Transverse colon (tissue), 4 donors: Measurements from ENCODE around the gene CTDP1. TPM values are rescaled to one million over a fixed set of nuclear protein-coding genes. Genes with fewer than 3 reads are reported as not detected.

Source experiments
- DNase-seq: peaks from one replicate; pipeline ENCODE4 v3.0.0-alpha.2; 2019
- H3K27ac ChIP-seq, 4 donors: fragments of 200-600 bp; sonication (generic); 2 replicates each; pipeline ENCODE4 v1.5.1; 2016 to 2018; ENCODE audit warnings: inconsistent platforms in 4 of 4
- H3K27me3 ChIP-seq: fragments of 200-600 bp; sonication (generic); 2 replicates; pipeline ENCODE4 v1.5.1; 2017; ENCODE audit warnings: inconsistent platforms
- H3K36me3 ChIP-seq, 4 donors: fragments of 200-600 bp; sonication (generic); 2 replicates each; pipeline ENCODE4 v1.5.1; 2017 to 2019; ENCODE audit warnings: inconsistent platforms in 4 of 4
- H3K4me1 ChIP-seq, 4 donors: fragments of 200-600 bp; sonication (generic); 2 replicates each; pipeline ENCODE4 v1.5.1; 2017 to 2020; ENCODE audit warnings: inconsistent platforms in 4 of 4
- H3K4me3 ChIP-seq, 4 donors: fragments of 200-600 bp; sonication (generic); 1 replicate in 1 of 4; 2 replicates in 3 of 4; pipeline versions ENCODE4 v1.5.1 to v1.6.1; 2017 to 2019; ENCODE audit warnings: inconsistent platforms in 4 of 4
- H3K9me3 ChIP-seq, 2 donors: fragments of 200-600 bp; sonication (generic); 2 replicates each; pipeline ENCODE4 v1.5.1; 2017 to 2019; ENCODE audit warnings: inconsistent platforms in 2 of 2
- CTCF ChIP-seq, 5 experiments: fragments of 200-600 bp in 3 of 5; fragments of 450-650 bp in 2 of 5; sonication (generic) in 3 of 5; IDR thresholded peaks; 1 replicate in 2 of 5; 2 replicates in 3 of 5; pipeline ENCODE4 v1.5.1; 2016 to 2017; ENCODE audit warnings: antibody characterized with exemption in 5 of 5, inconsistent platforms in 3 of 5, mild to moderate bottlenecking in 2 of 5, moderate library complexity in 1 of 5
- EP300 ChIP-seq: sonication (generic); formaldehyde crosslinking; IDR thresholded peaks from one replicate; pipeline ENCODE4 v1.6.1; 2017; ENCODE audit warnings: antibody characterized with exemption, low read depth
- POLR2A ChIP-seq: fragments of 450-650 bp; IDR thresholded peaks from one replicate; pipeline ENCODE4 v1.6.1; 2016; ENCODE audit warnings: antibody characterized with exemption, mild to moderate bottlenecking, moderate library complexity
- POLR2AphosphoS5 ChIP-seq, 3 donors: sonication (generic); formaldehyde crosslinking; IDR thresholded peaks; one replicate each; pipeline ENCODE4 v1.6.1; 2016; ENCODE audit warnings: antibody characterized with exemption in 3 of 3
- WGBS, 2 donors: methylation state at CpG; one replicate each; pipeline ENCODE4 v1.1.5; 2018; ENCODE audit warnings: low coverage in 1 of 2; 5-methylcytosine and 5-hydroxymethylcytosine counted together
- in situ Hi-C, 4 donors: fragments of 200-750 bp; cut with MboI; loops; one replicate each; pipeline versions ENCODE4 v1.15.0 to v1.15.1; 2017; ENCODE audit warnings: low sequenced_read_pairs in 3 of 4, low pct_ligation_motif_present in 1 of 4, low pct_unique_long_range_greater_than_20kb in 1 of 4
- intact Hi-C: fragments of 100-400 bp; cut with DNase I; formaldehyde crosslinking; loops from one replicate; pipeline ENCODE4 v1.15.1; 2023; ENCODE audit warnings: low total_unique reads
- total RNA-seq, 4 donors: library from RNA; depleted of rRNA; stranded (reverse); fragments of >200 nt; gene quantifications; one replicate each; pipeline ENCODE4 v1.1.0, GENCODE V29; 2016

The CTDP1 gene
- total RNA-seq, 4 donors from 2014 or later = 30.6 to 120 (median 49.3) TPM

- Histone ChIP-seq H3K9me3 (no peaks in the 10 kb centered on the region), H3K4me1 (peaks cover 0 to 4% (median 0%) of the 10 kb centered on the region in 4 donors), H3K27me3 (peaks cover 10% of the 10 kb centered on the region), H3K36me3 (no peaks in the 10 kb centered on the region), H3K4me3 (no peak overlapping the region), H3K27ac (no peak overlapping the region)
- in situ Hi-C loops = loop anchor here in 2 of 4 donors (10.0 to 25.0 kb wide), 2 partner anchors 257 to 269 kb away; partner anchors contain the start of gene NFATC1 (in 1 of the 2)
- TF ChIP-seq EP300 = no peak
- TF ChIP-seq CTCF (IDR thresholded peaks at IDR 0.05) = peak; percentile 86 to 99 (median 94)
- intact Hi-C loops = loop anchor here (2.0 to 5.0 kb wide), 2 partner anchors 107 to 265 kb away; no protein-coding TSS in a partner anchor
- DNase-seq = peak; percentile 64
- WGBS, 2 donors = 8 to 33% methylated on average over 7 to 22 of the region's 22 CpGs
Measured at GRCh38 chr18:79644006-79644665, 35.5 kb upstream of the CTDP1 start.

- no peaks in the 10 kb centered on the region for H3K9me3 ChIP-seq
- peaks cover 0 to 4% (median 0%) of the 10 kb centered on the region in 4 donors for H3K4me1 ChIP-seq
- H3K36me3 ChIP-seq = no peaks in the 10 kb centered on the region
- intact Hi-C loops (loop anchor here (2.0 to 5.0 kb wide), 2 partner anchors 107 to 266 kb away; no protein-coding TSS in a partner anchor), in situ Hi-C loops (loop anchor here in 2 of 4 donors (10.0 to 25.0 kb wide), 2 partner anchors 257 to 270 kb away; partner anchors contain the start of gene NFATC1 (in 1 of the 2))
- DNase-seq = no peak
- TF ChIP-seq POLR2AphosphoS5 (IDR thresholded peaks at IDR 0.05) (no peak), EP300 (no peak), POLR2A (no peak), CTCF (IDR thresholded peaks at IDR 0.05) (no peak)
- H3K27ac ChIP-seq = no peak overlapping the region
- peaks cover 10% of the 10 kb centered on the region for H3K27me3 ChIP-seq
- 70 to 73% methylated on average over 9 of the region's 9 CpGs for WGBS, 2 donors
- no peak overlapping the region for H3K4me3 ChIP-seq
Measured at GRCh38 chr18:79644666-79645057, 34.9 kb upstream of the CTDP1 start.

- Histone ChIP-seq H3K27ac (no peak overlapping the region), H3K9me3 (no peaks in the 10 kb centered on the region), H3K36me3 (no peaks in the 10 kb centered on the region), H3K4me3 (no peak overlapping the region), H3K4me1 (peaks cover 0 to 4% (median 0%) of the 10 kb centered on the region in 4 donors), H3K27me3 (peaks cover 8% of the 10 kb centered on the region)
- DNase-seq = no peak
- WGBS, 2 donors = 72 to 87% methylated on average over 9 to 21 of the region's 21 CpGs
- in situ Hi-C loops (loop anchor here in 2 of 4 donors (10.0 to 25.0 kb wide), 2 partner anchors 258 to 271 kb away; partner anchors contain the start of gene NFATC1 (in 1 of the 2)), intact Hi-C loops (loop anchor here (2.0 kb wide), 1 partner anchor 267 kb away; no protein-coding TSS in a partner anchor)
- TF ChIP-seq POLR2A = no peak
- TF ChIP-seq POLR2AphosphoS5 (IDR thresholded peaks at IDR 0.05) = no peak
- no peak for TF ChIP-seq CTCF (IDR thresholded peaks at IDR 0.05)
- TF ChIP-seq EP300 = no peak
Measured at GRCh38 chr18:79645291-79645983, 34.2 kb upstream of the CTDP1 start.

DNA sequence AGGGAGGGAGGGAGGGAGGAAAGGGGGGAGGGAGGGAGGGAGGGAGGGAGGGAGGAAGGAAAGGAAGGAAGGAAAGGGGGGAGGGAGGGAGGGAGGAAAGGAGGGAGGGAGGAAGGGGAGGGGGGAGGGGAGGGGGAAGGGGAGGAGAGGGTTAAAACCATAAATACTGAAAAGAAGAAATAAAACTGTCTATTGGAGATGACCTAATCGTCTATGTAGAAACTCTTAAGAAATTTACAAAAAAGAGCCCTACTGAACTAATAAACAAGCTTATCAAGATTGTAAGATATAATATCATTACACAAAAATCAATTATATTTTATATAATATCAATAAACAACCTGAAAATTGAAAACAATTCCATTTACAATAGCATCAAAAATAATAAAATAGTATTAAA lies 32.3 kb upstream of the CTDP1 start:
- peaks cover 0 to 4% (median 0%) of the 10 kb centered on the region in 4 donors for H3K4me1 ChIP-seq
- H3K9me3 ChIP-seq = no peaks in the 10 kb centered on the region
- H3K27ac ChIP-seq = no peak overlapping the region
- no peak overlapping the region for H3K4me3 ChIP-seq
- no peak for DNase-seq
- in situ Hi-C loops (loop anchor here in 2 of 4 donors (10.0 to 25.0 kb wide), 2 partner anchors 260 to 273 kb away; partner anchors contain the start of gene NFATC1 (in 1 of the 2)), intact Hi-C loops (no loop called here)
- TF ChIP-seq CTCF (IDR thresholded peaks at IDR 0.05) = no peak
- H3K36me3 ChIP-seq = no peaks in the 10 kb centered on the region
- no peaks in the 10 kb centered on the region for H3K27me3 ChIP-seq
- 0 to 21% methylated on average over 1 of the region's 1 CpG for WGBS, 2 donors
